ENCODE measurements around the gene COL9A1. TPM values are rescaled to one million over a fixed set of nuclear protein-coding genes. Genes with fewer than 3 reads are reported as not detected.

Gene COL9A1
- total and polyA plus RNA-seq, 12 donors, result 0.17 to 1.6 TPM; not detected in 10

DNA sequence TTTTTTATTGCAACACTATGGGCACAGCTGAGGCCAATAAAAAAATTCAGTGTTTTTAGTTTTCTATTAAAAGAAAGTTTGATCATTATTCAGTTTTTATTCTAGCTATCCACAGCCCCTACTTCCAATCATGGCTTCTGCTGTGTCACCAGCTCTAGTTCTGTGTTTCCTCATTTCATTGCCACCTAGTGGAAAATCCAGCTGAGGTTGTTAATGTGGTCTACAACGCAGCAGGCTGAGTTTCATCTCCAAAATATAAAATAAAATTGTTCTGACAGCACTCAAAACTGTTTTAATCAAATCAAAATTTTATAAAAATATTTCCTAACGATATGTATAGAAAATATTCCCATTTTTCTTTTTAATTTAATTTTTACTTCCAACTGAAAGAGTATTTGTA is 13.6 kb downstream of the COL9A1 start:
- TF ChIP-seq, protein P1, sequence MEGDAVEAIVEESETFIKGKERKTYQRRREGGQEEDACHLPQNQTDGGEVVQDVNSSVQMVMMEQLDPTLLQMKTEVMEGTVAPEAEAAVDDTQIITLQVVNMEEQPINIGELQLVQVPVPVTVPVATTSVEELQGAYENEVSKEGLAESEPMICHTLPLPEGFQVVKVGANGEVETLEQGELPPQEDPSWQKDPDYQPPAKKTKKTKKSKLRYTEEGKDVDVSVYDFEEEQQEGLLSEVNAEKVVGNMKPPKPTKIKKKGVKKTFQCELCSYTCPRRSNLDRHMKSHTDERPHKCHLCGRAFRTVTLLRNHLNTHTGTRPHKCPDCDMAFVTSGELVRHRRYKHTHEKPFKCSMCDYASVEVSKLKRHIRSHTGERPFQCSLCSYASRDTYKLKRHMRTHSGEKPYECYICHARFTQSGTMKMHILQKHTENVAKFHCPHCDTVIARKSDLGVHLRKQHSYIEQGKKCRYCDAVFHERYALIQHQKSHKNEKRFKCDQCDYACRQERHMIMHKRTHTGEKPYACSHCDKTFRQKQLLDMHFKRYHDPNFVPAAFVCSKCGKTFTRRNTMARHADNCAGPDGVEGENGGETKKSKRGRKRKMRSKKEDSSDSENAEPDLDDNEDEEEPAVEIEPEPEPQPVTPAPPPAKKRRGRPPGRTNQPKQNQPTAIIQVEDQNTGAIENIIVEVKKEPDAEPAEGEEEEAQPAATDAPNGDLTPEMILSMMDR (IDR thresholded peaks at IDR 0.05), result no peak
- TF ChIP-seq POLR2A (IDR thresholded peaks at IDR 0.05), result no peak
- Histone ChIP-seq H3K4me3 (no peak overlapping the region), H3K27ac (no peak overlapping the region), H3K4me1 (replicated peaks in 1 of 2) (no peaks in the 10 kb centered on the region), H3K36me3 (replicated peaks in 1 of 2) (no peaks in the 10 kb centered on the region), H3K9me3 (replicated peaks in 1 of 3) (no peaks in the 10 kb centered on the region), H3K27me3 (peaks cover 4% of the 10 kb centered on the region)
- DNase-seq, result no peak
- intact Hi-C loops (cut with DNase I), result no loop called here
- WGBS, 4 donors, result 21 to 36% (median 35%) methylated on average over 2 of the region's 2 CpGs

- WGBS, 4 donors, result 70 to 78% (median 74%) methylated on average over 5 of the region's 5 CpGs
- no peak for TF ChIP-seq POLR2A (IDR thresholded peaks at IDR 0.05)
- TF ChIP-seq, protein P1 (IDR thresholded peaks at IDR 0.05), result no peak
- H3K4me1 ChIP-seq (replicated peaks in 1 of 2), result no peaks in the 10 kb centered on the region
- no peak overlapping the region for H3K27ac ChIP-seq
- no peak for DNase-seq
- H3K4me3 ChIP-seq, result no peak overlapping the region
- H3K36me3 ChIP-seq (replicated peaks in 1 of 2), result no peaks in the 10 kb centered on the region
- intact Hi-C loops (cut with DNase I), result no loop called here
- H3K27me3 ChIP-seq, result peaks cover 25% of the 10 kb centered on the region
- H3K9me3 ChIP-seq (replicated peaks in 1 of 3), result no peaks in the 10 kb centered on the region
Measured at GRCh38 chr6:70286905-70287304, 16.0 kb downstream of the COL9A1 start.

DNA sequence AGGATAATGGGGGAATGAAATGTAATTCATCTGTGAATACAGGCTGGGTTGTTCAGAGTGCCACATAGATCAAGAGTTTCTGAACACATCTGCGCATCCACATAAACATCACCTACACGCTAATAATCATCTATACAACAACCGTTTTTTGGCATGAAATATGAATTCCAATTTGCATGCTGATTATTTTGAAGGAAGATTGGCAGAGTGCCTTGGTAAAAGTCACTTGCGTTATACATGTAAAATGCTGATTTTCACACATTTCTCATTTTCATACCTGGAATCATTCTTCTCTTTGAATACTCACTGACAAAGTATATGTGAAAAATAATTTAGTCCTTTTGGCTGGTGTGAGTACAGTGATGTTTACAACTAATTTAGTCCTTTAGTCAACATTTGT is 17.7 kb downstream of the COL9A1 start:
- TF ChIP-seq POLR2A (IDR thresholded peaks at IDR 0.05), result no peak
- TF ChIP-seq, protein P1 (IDR thresholded peaks at IDR 0.05), result no peak
- H3K4me3 ChIP-seq, result no peak overlapping the region
- no peak overlapping the region for H3K27ac ChIP-seq
- DNase-seq, result no peak
- intact Hi-C loops (cut with DNase I), result no loop called here
- WGBS, 4 donors, result 72 to 84% (median 79%) methylated on average over 4 of the region's 4 CpGs
- H3K4me1 ChIP-seq (replicated peaks in 1 of 2), result no peaks in the 10 kb centered on the region
- no peaks in the 10 kb centered on the region for H3K36me3 ChIP-seq (replicated peaks in 1 of 2)
- H3K27me3 ChIP-seq, result peaks cover 33% of the 10 kb centered on the region
- H3K9me3 ChIP-seq (replicated peaks in 1 of 3), result no peaks in the 10 kb centered on the region

DNA sequence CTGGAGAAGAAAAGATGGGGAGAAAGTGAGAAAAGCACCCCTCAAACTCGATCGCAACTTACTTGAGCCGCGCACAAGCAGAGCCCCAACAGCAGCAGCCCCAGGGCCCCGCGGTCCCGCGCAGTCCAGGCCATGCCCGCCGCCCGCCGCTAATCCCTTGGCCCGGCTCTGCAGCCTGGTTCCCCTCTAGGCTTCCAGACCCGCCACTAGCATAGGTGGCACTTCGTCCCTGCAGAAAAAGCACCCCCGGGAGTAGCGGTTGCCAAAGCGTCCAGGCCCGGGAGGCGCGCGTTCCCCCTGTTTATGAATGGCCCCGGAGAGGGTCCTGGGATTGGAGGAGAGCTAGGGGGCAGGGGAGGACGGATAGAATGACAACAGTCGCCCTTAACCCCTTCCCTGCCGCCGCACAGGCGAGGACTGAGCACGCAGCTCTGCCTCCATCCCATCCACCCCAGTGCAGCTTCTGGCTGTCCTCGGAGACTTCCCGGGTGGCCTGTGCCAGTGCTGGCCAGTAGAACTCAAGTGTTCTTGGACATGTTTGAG is 19.9 kb downstream of the COL9A1 start:
- H3K27ac ChIP-seq, result no peak overlapping the region
- no peak overlapping the region for H3K4me3 ChIP-seq
- peaks cover 33% of the 10 kb centered on the region for H3K27me3 ChIP-seq
- H3K36me3 ChIP-seq (replicated peaks in 1 of 2), result no peaks in the 10 kb centered on the region
- DNase-seq, result no peak
- no peaks in the 10 kb centered on the region for H3K9me3 ChIP-seq (replicated peaks in 1 of 3)
- no peaks in the 10 kb centered on the region for H3K4me1 ChIP-seq (replicated peaks in 1 of 2)
- WGBS, 4 donors, result 2 to 8% (median 3%) methylated on average over 2 to 31 of the region's 31 CpGs
- intact Hi-C loops (cut with DNase I), result no loop called here
- TF ChIP-seq, protein P1 (IDR thresholded peaks at IDR 0.05), result no peak
- TF ChIP-seq POLR2A (IDR thresholded peaks at IDR 0.05), result no peak
